ENCODE measurements around the gene PACSIN3. TPM values are rescaled to one million over a fixed set of nuclear protein-coding genes. Genes with fewer than 3 reads are reported as not detected.

Gene PACSIN3
- total RNA-seq, 2 donors from 2014 or later, result 48.0 to 66.6 TPM

GRCh38 chr11:47185305-47186075 lies 744 bp downstream of the PACSIN3 start:
- peak overlapping the region; percentile 77 for H3K9ac ChIP-seq (ENCODE audit: extremely low read depth, low read length, poor library complexity, severe bottlenecking)
- TF ChIP-seq CTCF (conservative IDR thresholded peaks at IDR 0.05), result no peak

GRCh38 chr11:47184711-47185304 lies 1.4 kb downstream of the PACSIN3 start:
- no peaks in the 10 kb centered on the region for H3K9me3 ChIP-seq (ENCODE audit: control insufficient read depth, low read length)
- H3K27ac ChIP-seq (ENCODE audit: low read depth, low read length), result no peak overlapping the region
- peaks cover 12% of the 10 kb centered on the region for H3K4me1 Mint-ChIP-seq
- peaks cover 23% of the 10 kb centered on the region for H3K27me3 ChIP-seq (ENCODE audit: control insufficient read depth, insufficient read depth, low read length, poor library complexity, severe bottlenecking)
- peaks cover 4% of the 10 kb centered on the region for H3K36me3 Mint-ChIP-seq (ENCODE audit: low read depth)
- H3K4me3 Mint-ChIP-seq, result peak overlapping the region; percentile 75
- peak overlapping the region; percentile 77 for H3K9ac ChIP-seq (ENCODE audit: extremely low read depth, low read length, poor library complexity, severe bottlenecking)
- no peaks in the 10 kb centered on the region for H3K4me1 ChIP-seq (ENCODE audit: control insufficient read depth, insufficient read depth, low read length)
- no peak for DNase-seq
- peak overlapping the region; percentile 74 for H3K27ac Mint-ChIP-seq
- 45 to 57% methylated on average over 9 to 13 of the region's 13 CpGs for WGBS, 2 experiments (ENCODE audit: insufficient coverage in 1 of 2, insufficient read length in 1 of 2)
- H3K36me3 ChIP-seq (ENCODE audit: control insufficient read depth, insufficient read depth, low read length), result peaks cover 5% of the 10 kb centered on the region
- no peaks in the 10 kb centered on the region for H3K9me3 Mint-ChIP-seq
- H3K4me3 ChIP-seq (ENCODE audit: low read length), result peak overlapping the region; percentile 81
- no peak for TF ChIP-seq CTCF (conservative IDR thresholded peaks at IDR 0.05)
- peaks cover 29% of the 10 kb centered on the region for H3K27me3 Mint-ChIP-seq (ENCODE audit: insufficient read depth)

More at GRCh38 chr11:47185305-47186075, 744 bp downstream of the PACSIN3 start:
- H3K27ac Mint-ChIP-seq, result peak overlapping the region; percentile 93
- Histone ChIP-seq H3K27me3 (ENCODE audit: control insufficient read depth, insufficient read depth, low read length, poor library complexity, severe bottlenecking) (peaks cover 23% of the 10 kb centered on the region), H3K4me3 (ENCODE audit: low read length) (peak overlapping the region; percentile 81), H3K4me1 (ENCODE audit: control insufficient read depth, insufficient read depth, low read length) (no peaks in the 10 kb centered on the region), H3K36me3 (ENCODE audit: control insufficient read depth, insufficient read depth, low read length) (no peaks in the 10 kb centered on the region), H3K9me3 (ENCODE audit: control insufficient read depth, low read length) (no peaks in the 10 kb centered on the region), H3K27ac (ENCODE audit: low read depth, low read length) (peak overlapping the region; percentile 44)
- peaks cover 31% of the 10 kb centered on the region for H3K27me3 Mint-ChIP-seq (ENCODE audit: insufficient read depth)
- H3K4me1 Mint-ChIP-seq, result peaks cover 12% of the 10 kb centered on the region
- H3K4me3 Mint-ChIP-seq, result peak overlapping the region; percentile 75
- peaks cover 4% of the 10 kb centered on the region for H3K36me3 Mint-ChIP-seq (ENCODE audit: low read depth)
- H3K9me3 Mint-ChIP-seq, result no peaks in the 10 kb centered on the region
- 3 to 5% methylated on average over 16 to 50 of the region's 50 CpGs for WGBS, 2 experiments (ENCODE audit: insufficient coverage in 1 of 2, insufficient read length in 1 of 2)
- DNase-seq, result peak; percentile 95

GRCh38 chr11:47183969-47184368 lies 2.3 kb downstream of the PACSIN3 start:
- H3K9ac ChIP-seq (ENCODE audit: extremely low read depth, low read length, poor library complexity, severe bottlenecking), result no peak overlapping the region
- 94 to 98% methylated on average over 5 to 7 of the region's 7 CpGs for WGBS, 2 experiments (ENCODE audit: insufficient coverage in 1 of 2, insufficient read length in 1 of 2)
- no peaks in the 10 kb centered on the region for H3K4me1 ChIP-seq (ENCODE audit: control insufficient read depth, insufficient read depth, low read length)
- H3K9me3 Mint-ChIP-seq, result no peaks in the 10 kb centered on the region
- peaks cover 19% of the 10 kb centered on the region for H3K27me3 ChIP-seq (ENCODE audit: control insufficient read depth, insufficient read depth, low read length, poor library complexity, severe bottlenecking)
- no peak overlapping the region for H3K4me3 ChIP-seq (ENCODE audit: low read length)
- H3K36me3 ChIP-seq (ENCODE audit: control insufficient read depth, insufficient read depth, low read length), result peaks cover 13% of the 10 kb centered on the region
- H3K9me3 ChIP-seq (ENCODE audit: control insufficient read depth, low read length), result no peaks in the 10 kb centered on the region
- no peak for DNase-seq
- no peak for TF ChIP-seq CTCF (conservative IDR thresholded peaks at IDR 0.05)
- H3K27ac ChIP-seq (ENCODE audit: low read depth, low read length), result no peak overlapping the region
- H3K27me3 Mint-ChIP-seq (ENCODE audit: insufficient read depth), result peaks cover 20% of the 10 kb centered on the region
- H3K4me1 Mint-ChIP-seq, result peaks cover 13% of the 10 kb centered on the region
- H3K36me3 Mint-ChIP-seq (ENCODE audit: low read depth), result peaks cover 10% of the 10 kb centered on the region
- H3K4me3 Mint-ChIP-seq, result no peak overlapping the region
- H3K27ac Mint-ChIP-seq, result no peak overlapping the region
